HepG2 (cell line): ENCODE results near the gene C9orf43. TPM values are rescaled to one million over a fixed set of nuclear protein-coding genes. Genes with fewer than 3 reads are reported as not detected.
A peak's percentile ranks its signal among the peaks of the same experiment; 100 is the strongest.

Source experiments
- ARNT2 ChIP-seq: sonication (generic); formaldehyde crosslinking; IDR thresholded peaks from 2 replicates; pipeline ENCODE4 v1.8.0; 2022; ENCODE audit warnings: mild to moderate bottlenecking, low read depth, missing genetic modification reagents, moderate library complexity
- ARNTL ChIP-seq: sonication (generic); formaldehyde crosslinking; IDR thresholded peaks from 2 replicates; pipeline ENCODE4 v1.4.0; 2020; ENCODE audit warnings: mild to moderate bottlenecking, missing genetic modification reagents
- CBX2 ChIP-seq, 2 experiments: fragments of 200-600 bp in 1 of 2; sonication (generic); formaldehyde crosslinking in 1 of 2; IDR thresholded peaks; 2 replicates each; pipeline versions ENCODE4 v1.7.0 to v1.8.1; 2018 to 2022; ENCODE audit warnings: low read depth in 2 of 2, low read length in 1 of 2, mild to moderate bottlenecking in 1 of 2, missing genetic modification reagents in 1 of 2
- DR1 ChIP-seq: sonication (generic); formaldehyde crosslinking; IDR thresholded peaks from 2 replicates; pipeline ENCODE4 v1.8.0; 2021; ENCODE audit warnings: mild to moderate bottlenecking, missing genetic modification reagents, inconsistent platforms
- NR2C2 ChIP-seq: sonication (generic); formaldehyde crosslinking; IDR thresholded peaks from 2 replicates; pipeline ENCODE4 v1.4.0; 2020; ENCODE audit warnings: missing genetic modification reagents, mild to moderate bottlenecking, moderate library complexity, borderline replicate concordance
- PAWR ChIP-seq: sonication (generic); formaldehyde crosslinking; IDR thresholded peaks from 2 replicates; pipeline ENCODE4 v1.4.0; 2020; ENCODE audit warnings: missing genetic modification reagents, mild to moderate bottlenecking, borderline replicate concordance
- SALL1 ChIP-seq: sonication (generic); formaldehyde crosslinking; IDR thresholded peaks from 2 replicates; pipeline ENCODE4 v1.8.0; 2022; ENCODE audit warnings: mild to moderate bottlenecking, missing genetic modification reagents
- SMARCC2 ChIP-seq: fragments of 450-650 bp; IDR thresholded peaks from 2 replicates; pipeline ENCODE4 v1.6.1; 2017; ENCODE audit warnings: antibody characterized with exemption, mild to moderate bottlenecking
- SRSF9 ChIP-seq: fragments of 200-400 bp; formaldehyde crosslinking; IDR thresholded peaks from 2 replicates; pipeline ENCODE4 v1.6.1; 2018; ENCODE audit warnings: borderline replicate concordance, mild to moderate bottlenecking, low read depth, low read length; ENCODE audit not compliant: insufficient read depth, poor library complexity, severe bottlenecking
- USF2 ChIP-seq, 2 experiments: sonication (generic) in 1 of 2; formaldehyde crosslinking in 1 of 2; IDR thresholded peaks; 2 replicates each; pipeline versions ENCODE4 v1.5.1 to v1.6.1; 2011 to 2020; ENCODE audit warnings: borderline replicate concordance in 1 of 2, low read depth in 1 of 2, low read length in 1 of 2, mild to moderate bottlenecking in 1 of 2, missing genetic modification reagents in 1 of 2, moderate library complexity in 1 of 2
- ZBTB25 ChIP-seq: IDR thresholded peaks from 2 replicates; pipeline ENCODE4 v1.6.1; 2018; ENCODE audit warnings: missing genetic modification reagents
- ZBTB39 ChIP-seq: sonication (generic); formaldehyde crosslinking; IDR thresholded peaks from 2 replicates; pipeline ENCODE4 v1.5.0; 2020; ENCODE audit warnings: missing genetic modification reagents
- ZNF33B ChIP-seq: sonication (generic); formaldehyde crosslinking; IDR thresholded peaks from 2 replicates; pipeline ENCODE4 v1.5.1; 2020; ENCODE audit warnings: mild to moderate bottlenecking, missing genetic modification reagents
- ZNF496 ChIP-seq: sonication (generic); formaldehyde crosslinking; IDR thresholded peaks from 2 replicates; pipeline ENCODE4 v1.8.1; 2023; ENCODE audit warnings: mild to moderate bottlenecking, moderate library complexity, missing genetic modification reagents; ENCODE audit not compliant: insufficient replicate concordance
- ZNF550 ChIP-seq: sonication (generic); formaldehyde crosslinking; IDR thresholded peaks from 2 replicates; pipeline ENCODE4 v1.4.0; 2020; ENCODE audit warnings: mild to moderate bottlenecking, missing genetic modification reagents, borderline replicate concordance
- ZNF609 ChIP-seq: sonication (generic); formaldehyde crosslinking; IDR thresholded peaks from 2 replicates; pipeline ENCODE4 v1.4.0; 2020; ENCODE audit warnings: mild to moderate bottlenecking, missing genetic modification reagents, borderline replicate concordance
- ZNF619 ChIP-seq: sonication (generic); formaldehyde crosslinking; IDR thresholded peaks from 2 replicates; pipeline ENCODE4 v1.4.0; 2020; ENCODE audit warnings: mild to moderate bottlenecking, missing genetic modification reagents
- ZNF792 ChIP-seq: IDR thresholded peaks from 2 replicates; pipeline ENCODE4 v1.6.1; 2016
- polyA plus RNA-seq, 8 experiments: library from polyadenylated mRNA; depleted of rRNA in 3 of 8; stranded (reverse) in 7 of 8; unstranded in 1 of 8; fragments of >200 nt; fragmentation: Illumina TruSeq in 4 of 8; extraction: Trizol in 4 of 8; gene quantifications; 2 replicates each; pipeline versions ENCODE4 v1.2.1 to v1.2.3, GENCODE V29; 2011 to 2016; ENCODE audit warnings: low read depth in 4 of 8, missing spikeins in 1 of 8, mixed read lengths in 1 of 8; ENCODE audit not compliant: insufficient read depth in 1 of 8
- total RNA-seq, 5 experiments: library from RNA; depleted of rRNA; stranded (reverse); fragments of >200 nt; fragmentation: Illumina TruSeq; extraction: Trizol; gene quantifications; 2 replicates each; pipeline ENCODE4 v1.2.3, GENCODE V29; 2016; ENCODE audit warnings: low read depth in 1 of 5

The C9orf43 gene
- total and polyA plus RNA-seq, 2 of the 13 experiments (the other 11 are each of a cell fraction or from before 2014, with no cell fraction given), result 0.24 to 0.31 TPM

- TF ChIP-seq ZBTB39 (peak; percentile 80; the same call in 1 of the 2 replicates), SMARCC2 (no peak), ARNTL (CRISPR knock-in tag) (peak; percentile 56), ZBTB25 (CRISPR knock-in tag) (peak; percentile 96), ZNF792 (CRISPR knock-in tag) (peak; percentile 80), PAWR (CRISPR knock-in tag) (no peak; the same call in 1 of the 2 replicates), USF2 (IDR thresholded peaks at IDR 0.05; ENCODE audit: low read depth, low read length) (peak; percentile 79), USF2 (CRISPR knock-in tag; IDR thresholded peaks at IDR 0.05; ENCODE audit: borderline replicate concordance) (peak; percentile 94), ARNT2 (CRISPR knock-in tag) (peak; percentile 83), CBX2 (IDR thresholded peaks at IDR 0.05; ENCODE audit: low read depth, low read length) (no peak), CBX2 (CRISPR knock-in tag; IDR thresholded peaks at IDR 0.05; ENCODE audit: low read depth) (no peak; the same call in 1 of the 2 replicates), ZNF33B (CRISPR knock-in tag) (peak; percentile 70; the same call in 1 of the 2 replicates), ZNF550 (CRISPR knock-in tag) (no peak), SALL1 (CRISPR knock-in tag) (peak; percentile 87), ZNF496 (CRISPR knock-in tag) (no peak), ZNF609 (no peak), SRSF9 (no peak), ZNF619 (no peak), DR1 (CRISPR knock-in tag) (peak; percentile 93), NR2C2 (CRISPR knock-in tag) (peak; percentile 93)
Observed at GRCh38 chr9:113410207-113410864, at the start of gene C9orf43, which contains the start of gene POLE3 (continued).
